ENCODE measurements around the gene CLEC4F. TPM values are rescaled to one million over a fixed set of nuclear protein-coding genes. Genes with fewer than 3 reads are reported as not detected.

The CLEC4F gene
- total RNA-seq, 1 experiment from 2014 or later: not detected

GRCh38 chr2:70777450-70777849 is 42.9 kb downstream of the CLEC4F start:
- no peaks in the 10 kb centered on the region for H3K23me2 ChIP-seq (ENCODE audit: insufficient read length, low read depth, low read length, poor library complexity, severe bottlenecking)
- no peak overlapping the region for H2BK12ac ChIP-seq (ENCODE audit: insufficient read length, low read depth, low read length)
- H3K4me2 ChIP-seq (ENCODE audit: insufficient read depth, insufficient read length, low read length): no peak overlapping the region
- Mint-ChIP-seq H3K27me3 (ENCODE audit: low read depth) (peaks cover 25% of the 10 kb centered on the region), H3K27ac (no peak overlapping the region), H3K4me1 (peaks cover 0 to 7% of the 10 kb centered on the region in 2 experiments; a peak in 2 of 4 replicates), H3K9me3 (no peaks in the 10 kb centered on the region), H3K4me3 (no peak overlapping the region), H3K36me3 (ENCODE audit: insufficient read depth in 1 of 3, low read depth in 3 of 3) (no peaks in the 10 kb centered on the region)
- no peak overlapping the region for H2BK15ac ChIP-seq (ENCODE audit: low read depth, low read length)
- no peak overlapping the region for H2AFZ ChIP-seq (ENCODE audit: low read length)
- H3K56ac ChIP-seq (ENCODE audit: insufficient read length, low read depth, low read length): no peak overlapping the region
- H3K79me2 ChIP-seq (ENCODE audit: insufficient read depth, low read length): no peaks in the 10 kb centered on the region
- H3K79me1 ChIP-seq (ENCODE audit: insufficient read depth, low read depth, low read length, poor library complexity, severe bottlenecking): no peaks in the 10 kb centered on the region
- no peak for TF ChIP-seq CTCF (conservative IDR thresholded peaks at IDR 0.05)
- H3T11ph ChIP-seq (ENCODE audit: low read length): no peak overlapping the region
- no peak overlapping the region for H2AK5ac ChIP-seq (ENCODE audit: insufficient read length, low read length)
- H3K4me1 ChIP-seq (ENCODE audit: insufficient read depth, low read length): no peaks in the 10 kb centered on the region
- H3K23ac ChIP-seq (ENCODE audit: insufficient read length, low read depth, low read length): no peak overlapping the region
- H2BK5ac ChIP-seq (ENCODE audit: insufficient read length, low read length): no peak overlapping the region
- no peak overlapping the region for H3K4ac ChIP-seq (ENCODE audit: low read depth, low read length)
- H3K14ac ChIP-seq (ENCODE audit: insufficient read depth, low read length): no peak overlapping the region
- no peaks in the 10 kb centered on the region for H4K20me1 ChIP-seq (ENCODE audit: control insufficient read depth, insufficient read depth, insufficient read length)
- no peak overlapping the region for H2BK20ac ChIP-seq (ENCODE audit: low read depth, low read length, poor library complexity, severe bottlenecking)
- WGBS (ENCODE audit: extremely low coverage, insufficient read length, low lambda C conversion rate): no CpG with 5 or more reads among the region's 2 CpGs
- DNase-seq: no peak
- H3K27ac ChIP-seq (ENCODE audit: insufficient read length, low read depth, low read length): no peak overlapping the region
- no peaks in the 10 kb centered on the region; the same call in 1 of the 2 replicates for H3K27me3 ChIP-seq (ENCODE audit: insufficient read depth, low read length)
- H4K91ac ChIP-seq (ENCODE audit: insufficient read length, low read depth, low read length): no peak overlapping the region
- no peak overlapping the region for H3K9ac ChIP-seq (ENCODE audit: extremely low read depth, insufficient read length, low read length)
- H3K18ac ChIP-seq (ENCODE audit: insufficient read length, low read depth, low read length): no peak overlapping the region
- H3K9me3 ChIP-seq (ENCODE audit: control insufficient read depth, low read depth, low read length): no peaks in the 10 kb centered on the region
- H4K8ac ChIP-seq (replicated peaks; ENCODE audit: insufficient read length, low read depth, low read length): no peak overlapping the region
- no peak overlapping the region for H2BK120ac ChIP-seq (ENCODE audit: low read depth, low read length, poor library complexity, severe bottlenecking)
- no peak overlapping the region for H4K5ac ChIP-seq (ENCODE audit: insufficient read length, low read depth, low read length)
